ENCODE data around the gene P2RX7. TPM values are rescaled to one million over a fixed set of nuclear protein-coding genes. Genes with fewer than 3 reads are reported as not detected.

Gene P2RX7
- total RNA-seq, 1 donor from 2014 or later: 0.07 TPM

- Mint-ChIP-seq H3K4me3 (ENCODE audit: unreplicated experiment) (no peak overlapping the region), H3K4me1 (ENCODE audit: low read depth, unreplicated experiment) (no peaks in the 10 kb centered on the region), H3K9me3 (ENCODE audit: unreplicated experiment) (peaks cover 2% of the 10 kb centered on the region), H3K27me3 (ENCODE audit: low read depth, unreplicated experiment) (peaks cover 48% of the 10 kb centered on the region), H3K27ac (ENCODE audit: unreplicated experiment) (no peak overlapping the region), H3K36me3 (ENCODE audit: low read depth, unreplicated experiment) (no peaks in the 10 kb centered on the region)
- Histone ChIP-seq H2AFZ (ENCODE audit: low read depth, low read length) (no peak overlapping the region), H3K9ac (ENCODE audit: low read length) (no peak overlapping the region), H3K79me2 (ENCODE audit: insufficient read depth, low read length) (no peaks in the 10 kb centered on the region), H4K20me1 (ENCODE audit: insufficient read depth, low read length) (no peaks in the 10 kb centered on the region), H3K36me3 (ENCODE audit: insufficient read depth, low read length) (no peaks in the 10 kb centered on the region), H3K27ac (ENCODE audit: low read depth, low read length) (no peak overlapping the region), H3K9me3 (ENCODE audit: insufficient read depth, low read depth, low read length) (no peaks in the 10 kb centered on the region), H3K4me2 (ENCODE audit: low read length) (no peak overlapping the region), H3K4me1 (ENCODE audit: insufficient read depth, low read length) (no peaks in the 10 kb centered on the region), H3K27me3 (ENCODE audit: insufficient read depth, low read length) (peaks cover 7% of the 10 kb centered on the region), H3K4me3 (ENCODE audit: insufficient read depth, low read depth, low read length) (no peak overlapping the region)
- no peak for FAIRE-seq
- TF ChIP-seq EZH2 (IDR thresholded peaks at IDR 0.05; ENCODE audit: insufficient read depth, low read length) (no peak), CTCF (IDR thresholded peaks at IDR 0.05; ENCODE audit: insufficient read depth, low read depth, low read length) (no peak)
- DNase-seq (ENCODE audit: low read depth): no peak
Measured at GRCh38 chr12:121087467-121088194, 45.0 kb upstream of the P2RX7 start.

- DNase-seq (ENCODE audit: low read depth): no peak
- Histone ChIP-seq H3K79me2 (ENCODE audit: insufficient read depth, low read length) (no peaks in the 10 kb centered on the region), H3K9me3 (ENCODE audit: insufficient read depth, low read depth, low read length) (no peaks in the 10 kb centered on the region), H4K20me1 (ENCODE audit: insufficient read depth, low read length) (no peaks in the 10 kb centered on the region), H3K9ac (ENCODE audit: low read length) (no peak overlapping the region), H3K4me3 (ENCODE audit: insufficient read depth, low read depth, low read length) (no peak overlapping the region), H3K4me1 (ENCODE audit: insufficient read depth, low read length) (no peaks in the 10 kb centered on the region), H2AFZ (ENCODE audit: low read depth, low read length) (no peak overlapping the region), H3K36me3 (ENCODE audit: insufficient read depth, low read length) (no peaks in the 10 kb centered on the region), H3K27me3 (ENCODE audit: insufficient read depth, low read length) (peaks cover 7% of the 10 kb centered on the region), H3K27ac (ENCODE audit: low read depth, low read length) (no peak overlapping the region), H3K4me2 (ENCODE audit: low read length) (no peak overlapping the region)
- no peak for FAIRE-seq
- no peaks in the 10 kb centered on the region for H3K4me1 Mint-ChIP-seq (ENCODE audit: low read depth, unreplicated experiment)
- peaks cover 4% of the 10 kb centered on the region for H3K9me3 Mint-ChIP-seq (ENCODE audit: unreplicated experiment)
- no peak for TF ChIP-seq CTCF (IDR thresholded peaks at IDR 0.05; ENCODE audit: insufficient read depth, low read depth, low read length)
- TF ChIP-seq EZH2 (IDR thresholded peaks at IDR 0.05; ENCODE audit: insufficient read depth, low read length): no peak
- no peak overlapping the region for H3K4me3 Mint-ChIP-seq (ENCODE audit: unreplicated experiment)
- no peaks in the 10 kb centered on the region for H3K36me3 Mint-ChIP-seq (ENCODE audit: low read depth, unreplicated experiment)
- no peak overlapping the region for H3K27ac Mint-ChIP-seq (ENCODE audit: unreplicated experiment)
- peaks cover 48% of the 10 kb centered on the region for H3K27me3 Mint-ChIP-seq (ENCODE audit: low read depth, unreplicated experiment)
Measured at GRCh38 chr12:121088195-121088585, 44.5 kb upstream of the P2RX7 start.
